DMS79 treated with DMSO at 0.1 percent for 48 hours (cell line): ENCODE measurements around the gene PRKD2.
"Not testable (repeated sequence)": the region's sequence is repeated elsewhere in the genome, so short reads cannot be mapped to it uniquely, and the experiment has no call there.

Experiments
- DNase-seq: peaks from one replicate; lab custom pipeline; 2025; lab: John Stamatoyannopoulos, UW

The PRKD2 gene

GRCh38 chr19:46724468-46724867 is 7.6 kb upstream of the PRKD2 start:
- no peak for DNase-seq

GRCh38 chr19:46723471-46723870 is 6.6 kb upstream of the PRKD2 start:
- DNase-seq = no peak

GRCh38 chr19:46723023-46723461 is 6.1 kb upstream of the PRKD2 start:
- no peak for DNase-seq

GRCh38 chr19:46722421-46723022 is 5.6 kb upstream of the PRKD2 start:
- no peak for DNase-seq

GRCh38 chr19:46722004-46722380 is 5.1 kb upstream of the PRKD2 start:
- DNase-seq = no peak

GRCh38 chr19:46721269-46722003 is 4.5 kb upstream of the PRKD2 start:
- DNase-seq = no peak

- DNase-seq = no peak
Observed at GRCh38 chr19:46720503-46721239, 3.8 kb upstream of the PRKD2 start.

DNA sequence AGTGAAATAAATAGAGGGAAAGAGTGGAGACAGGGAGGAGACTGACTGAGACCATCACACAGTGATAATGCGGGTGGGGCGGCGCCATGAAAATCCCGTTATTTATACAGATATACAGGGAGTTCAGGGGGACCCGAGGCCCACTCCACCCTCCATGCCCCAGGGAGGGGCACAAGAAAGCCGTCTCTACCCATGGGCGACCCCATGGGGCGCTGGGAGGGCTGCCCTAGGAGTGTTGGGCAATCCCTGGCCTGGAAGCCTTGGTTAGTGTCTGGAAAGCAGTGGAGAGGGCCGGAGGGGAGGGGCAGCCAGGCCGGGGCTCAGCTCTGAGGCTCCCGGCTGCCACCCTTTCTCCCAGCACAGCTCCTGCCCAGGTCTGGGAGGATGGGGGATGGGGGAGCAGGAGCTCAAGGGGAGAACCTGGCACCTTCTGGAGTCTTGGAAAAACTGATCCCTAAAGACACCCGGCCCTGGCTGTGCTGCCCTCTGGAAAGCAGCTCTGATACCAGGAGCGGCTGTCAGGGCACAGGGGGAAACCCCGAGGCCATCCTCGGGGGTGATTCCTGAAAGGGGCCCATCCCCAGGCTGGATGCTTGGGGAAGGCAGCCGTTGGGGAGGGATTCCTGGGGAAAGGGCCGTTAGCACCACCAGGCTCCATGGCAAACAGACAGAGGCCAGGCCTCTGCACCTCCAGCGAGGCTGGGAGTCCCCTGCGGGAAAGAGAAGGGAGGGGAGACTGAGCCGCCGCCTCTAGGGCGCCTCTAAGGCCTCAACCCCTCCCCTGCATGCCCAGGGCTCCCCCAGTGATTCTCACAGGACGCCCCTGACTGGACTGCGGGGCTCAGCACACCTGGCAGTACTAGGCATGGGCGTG is 3.0 kb upstream of the PRKD2 start:
- DNase-seq = no peak

- DNase-seq = no peak
Observed at GRCh38 chr19:46718934-46719622, 2.2 kb upstream of the PRKD2 start.

DNA sequence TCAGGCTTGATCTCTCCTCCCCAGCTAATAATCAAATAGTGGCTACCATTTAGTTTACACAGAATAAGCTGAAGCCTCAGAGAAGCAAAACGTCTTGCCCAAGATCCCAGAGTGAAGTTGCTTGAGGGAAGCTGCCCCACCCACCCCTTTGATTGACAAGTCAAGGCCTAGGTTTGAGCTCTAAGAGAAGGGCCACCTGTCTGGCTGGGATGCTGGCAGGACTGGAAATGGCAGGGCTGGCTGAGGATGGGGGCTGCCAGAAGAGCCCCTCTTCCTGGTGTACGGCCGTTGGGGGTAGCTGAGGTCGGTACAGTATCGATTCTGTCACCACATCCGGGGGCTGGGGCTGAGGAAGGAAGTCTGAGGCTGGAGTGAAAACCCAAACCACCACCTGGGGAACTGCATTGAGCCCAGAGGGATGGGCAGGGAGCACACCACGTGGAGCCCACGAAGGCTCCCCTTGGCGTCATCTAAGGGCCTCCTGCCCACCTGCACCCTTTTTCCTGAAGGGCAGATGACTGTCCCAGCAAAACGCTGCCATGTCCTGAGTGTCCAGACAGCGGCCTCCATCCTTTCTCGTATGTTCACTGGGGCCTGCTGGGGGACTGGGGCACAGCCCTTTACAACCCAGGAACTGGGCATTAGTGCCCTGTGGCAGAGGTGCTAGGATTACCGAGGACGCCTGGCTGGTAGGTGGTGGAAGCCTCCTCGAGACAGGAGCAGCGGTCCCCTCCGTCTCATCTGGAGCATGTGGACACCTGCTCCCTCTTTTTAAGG is 1.4 kb upstream of the PRKD2 start:
- no peak for DNase-seq

- DNase-seq = no peak
Observed at GRCh38 chr19:46717716-46718143, 816 bp upstream of the PRKD2 start.

- no peak for DNase-seq
Observed at GRCh38 chr19:46716672-46717033, 261 bp downstream of the PRKD2 start.

- DNase-seq = no peak
Observed at GRCh38 chr19:46715975-46716671, 791 bp downstream of the PRKD2 start.

DNA sequence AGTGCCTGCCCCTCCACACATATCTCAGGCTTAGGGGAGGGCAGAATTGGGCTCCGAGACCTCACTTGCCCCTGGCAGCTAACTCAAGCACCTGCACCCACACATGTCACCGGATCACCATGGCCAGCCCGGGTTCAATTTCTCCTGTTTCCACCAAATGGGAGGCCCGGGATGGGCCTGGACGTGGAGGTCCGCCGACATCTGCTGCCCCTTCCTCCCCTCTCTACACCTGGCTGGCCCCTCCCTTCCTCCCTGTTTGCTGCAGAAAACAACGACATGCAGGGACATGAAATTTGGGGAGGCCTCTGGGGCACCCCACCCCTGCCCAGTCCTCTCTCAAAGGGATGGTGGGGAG is 1.3 kb downstream of the PRKD2 start:
- no peak for DNase-seq

DNA sequence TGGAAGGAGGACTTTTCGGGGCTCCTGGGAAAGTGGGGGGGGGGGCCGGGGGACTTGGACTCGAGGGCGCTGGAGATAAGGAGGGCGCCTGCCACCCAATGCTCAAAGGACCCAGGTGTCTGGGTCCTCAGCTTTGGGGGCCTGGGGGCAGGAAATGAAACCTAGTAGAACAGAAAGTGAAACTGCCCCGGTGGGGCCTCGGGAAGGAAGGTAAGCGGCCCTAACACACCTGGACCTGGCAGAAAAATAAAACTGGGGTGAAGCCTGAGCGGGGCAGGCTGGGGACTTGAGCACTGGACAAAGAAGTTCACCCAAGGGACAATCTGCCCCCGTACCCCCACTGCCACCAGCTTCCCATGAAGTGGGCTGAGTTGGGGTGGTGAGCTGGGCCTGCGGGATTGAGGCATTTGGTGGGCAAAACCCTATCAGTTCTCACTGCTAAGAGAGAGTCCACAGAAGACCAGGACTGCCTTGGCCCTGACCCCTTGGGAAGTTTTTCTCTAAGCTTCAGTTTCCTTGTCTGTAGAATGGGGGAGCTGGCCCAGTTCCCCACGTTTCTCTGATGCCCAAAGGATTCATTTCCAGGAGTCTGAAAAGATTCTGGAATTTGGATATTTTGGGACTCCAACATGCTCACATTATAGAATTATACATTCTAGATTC is 2.3 kb downstream of the PRKD2 start:
- DNase-seq = no peak

DNA sequence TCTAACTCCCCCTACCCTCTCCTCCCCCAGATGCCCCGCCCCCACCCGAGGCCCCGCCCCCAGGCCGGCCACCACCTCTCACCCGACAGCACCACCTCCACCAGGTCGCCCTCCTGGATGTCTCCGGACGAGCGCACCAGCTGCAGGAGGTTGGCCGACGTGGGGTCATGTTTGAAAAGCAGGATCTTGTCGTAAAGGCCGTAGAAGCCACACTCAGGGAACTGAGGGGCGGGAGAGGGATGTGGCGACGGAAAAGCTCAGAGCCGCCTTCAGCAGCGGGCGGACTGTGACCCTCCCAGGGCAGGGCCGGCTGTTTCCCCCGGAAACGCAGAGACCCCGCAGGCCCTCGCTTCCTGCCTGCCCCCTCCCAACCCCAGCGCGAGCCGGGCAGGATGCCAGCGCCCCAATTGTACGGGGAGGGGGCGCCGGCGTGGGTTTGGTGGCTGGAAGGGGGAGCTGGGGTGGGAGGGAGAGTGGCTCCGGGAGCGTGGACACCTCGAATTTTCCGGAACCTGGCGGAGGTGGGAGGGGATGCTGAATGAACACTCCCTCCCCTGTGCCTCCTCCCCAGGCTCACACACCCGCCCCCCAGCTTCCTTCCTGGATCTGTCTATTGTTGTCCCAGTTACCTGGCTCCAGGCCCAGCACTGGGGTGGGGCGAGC is 3.0 kb downstream of the PRKD2 start:
- peak; percentile 79 for DNase-seq

GRCh38 chr19:46712768-46713338 is 4.1 kb downstream of the PRKD2 start:
- not testable (repeated sequence) for DNase-seq

- DNase-seq = no peak
Observed at GRCh38 chr19:46710687-46711086, 6.2 kb downstream of the PRKD2 start.
